Glutamatergic neuron (in vitro differentiated cells): ENCODE measurements around the gene PEAK1. TPM values are rescaled to one million over a fixed set of nuclear protein-coding genes. Genes with fewer than 3 reads are reported as not detected.

Experiments used
- DNase-seq: peaks from one replicate; pipeline ENCODE4 v3.0.0; 2022
- H3K27ac Mint-ChIP-seq: one replicate; pipeline ENCODE4 v1.8.0; 2020; ENCODE audit warnings: mild to moderate bottlenecking, mixed read lengths, inconsistent platforms; ENCODE audit not compliant: unreplicated experiment
- H3K27me3 Mint-ChIP-seq: one replicate; pipeline ENCODE4 v1.8.0; 2020; ENCODE audit warnings: mild to moderate bottlenecking, moderate library complexity, mixed read lengths, inconsistent platforms; ENCODE audit not compliant: unreplicated experiment
- H3K36me3 Mint-ChIP-seq: one replicate; pipeline ENCODE4 v1.8.0; 2020; ENCODE audit warnings: mild to moderate bottlenecking, mixed read lengths, inconsistent platforms; ENCODE audit not compliant: unreplicated experiment
- H3K4me1 Mint-ChIP-seq: one replicate; pipeline ENCODE4 v1.8.0; 2020; ENCODE audit warnings: mild to moderate bottlenecking, low read depth, mixed read lengths, inconsistent platforms; ENCODE audit not compliant: unreplicated experiment
- H3K4me3 Mint-ChIP-seq: one replicate; pipeline ENCODE4 v1.8.0; 2020; ENCODE audit warnings: mild to moderate bottlenecking, mixed read lengths, inconsistent platforms; ENCODE audit not compliant: unreplicated experiment
- H3K9me3 Mint-ChIP-seq: one replicate; pipeline ENCODE4 v1.8.0; 2020; ENCODE audit warnings: mild to moderate bottlenecking, moderate library complexity, mixed read lengths, inconsistent platforms; ENCODE audit not compliant: unreplicated experiment
- CTCF ChIP-seq: fragments of 200-600 bp; sonication (generic); IDR thresholded peaks from one replicate; pipeline ENCODE4 v1.5.0; 2021; ENCODE audit not compliant: partially characterized antibody, unreplicated experiment
- long read RNA-seq: library from polyadenylated mRNA; unstranded; transcript quantifications from one replicate; pipeline ENCODE4 v2.0.0, GENCODE V29; 2020; ENCODE audit not compliant: unreplicated experiment
- total RNA-seq: library from RNA; stranded (reverse); fragmentation: NEBNext Ultra II Directional; extraction: Animal tissue kit (Norgen Biotek cat#: 25700); gene quantifications from one replicate; pipeline ENCODE4 v1.2.1, GENCODE V29; 2021; ENCODE audit not compliant: unreplicated experiment

The PEAK1 gene, protein sequence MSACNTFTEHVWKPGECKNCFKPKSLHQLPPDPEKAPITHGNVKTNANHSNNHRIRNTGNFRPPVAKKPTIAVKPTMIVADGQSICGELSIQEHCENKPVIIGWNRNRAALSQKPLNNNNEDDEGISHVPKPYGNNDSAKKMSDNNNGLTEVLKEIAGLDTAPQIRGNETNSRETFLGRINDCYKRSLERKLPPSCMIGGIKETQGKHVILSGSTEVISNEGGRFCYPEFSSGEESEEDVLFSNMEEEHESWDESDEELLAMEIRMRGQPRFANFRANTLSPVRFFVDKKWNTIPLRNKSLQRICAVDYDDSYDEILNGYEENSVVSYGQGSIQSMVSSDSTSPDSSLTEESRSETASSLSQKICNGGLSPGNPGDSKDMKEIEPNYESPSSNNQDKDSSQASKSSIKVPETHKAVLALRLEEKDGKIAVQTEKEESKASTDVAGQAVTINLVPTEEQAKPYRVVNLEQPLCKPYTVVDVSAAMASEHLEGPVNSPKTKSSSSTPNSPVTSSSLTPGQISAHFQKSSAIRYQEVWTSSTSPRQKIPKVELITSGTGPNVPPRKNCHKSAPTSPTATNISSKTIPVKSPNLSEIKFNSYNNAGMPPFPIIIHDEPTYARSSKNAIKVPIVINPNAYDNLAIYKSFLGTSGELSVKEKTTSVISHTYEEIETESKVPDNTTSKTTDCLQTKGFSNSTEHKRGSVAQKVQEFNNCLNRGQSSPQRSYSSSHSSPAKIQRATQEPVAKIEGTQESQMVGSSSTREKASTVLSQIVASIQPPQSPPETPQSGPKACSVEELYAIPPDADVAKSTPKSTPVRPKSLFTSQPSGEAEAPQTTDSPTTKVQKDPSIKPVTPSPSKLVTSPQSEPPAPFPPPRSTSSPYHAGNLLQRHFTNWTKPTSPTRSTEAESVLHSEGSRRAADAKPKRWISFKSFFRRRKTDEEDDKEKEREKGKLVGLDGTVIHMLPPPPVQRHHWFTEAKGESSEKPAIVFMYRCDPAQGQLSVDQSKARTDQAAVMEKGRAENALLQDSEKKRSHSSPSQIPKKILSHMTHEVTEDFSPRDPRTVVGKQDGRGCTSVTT (N-terminal part only)
- 110 TPM for total RNA-seq
- long read RNA-seq, partial matches to known transcripts: 2 of 2 reads
- long read RNA-seq, other reads (novel, unspliced or antisense): 0 of 2 reads

DNA sequence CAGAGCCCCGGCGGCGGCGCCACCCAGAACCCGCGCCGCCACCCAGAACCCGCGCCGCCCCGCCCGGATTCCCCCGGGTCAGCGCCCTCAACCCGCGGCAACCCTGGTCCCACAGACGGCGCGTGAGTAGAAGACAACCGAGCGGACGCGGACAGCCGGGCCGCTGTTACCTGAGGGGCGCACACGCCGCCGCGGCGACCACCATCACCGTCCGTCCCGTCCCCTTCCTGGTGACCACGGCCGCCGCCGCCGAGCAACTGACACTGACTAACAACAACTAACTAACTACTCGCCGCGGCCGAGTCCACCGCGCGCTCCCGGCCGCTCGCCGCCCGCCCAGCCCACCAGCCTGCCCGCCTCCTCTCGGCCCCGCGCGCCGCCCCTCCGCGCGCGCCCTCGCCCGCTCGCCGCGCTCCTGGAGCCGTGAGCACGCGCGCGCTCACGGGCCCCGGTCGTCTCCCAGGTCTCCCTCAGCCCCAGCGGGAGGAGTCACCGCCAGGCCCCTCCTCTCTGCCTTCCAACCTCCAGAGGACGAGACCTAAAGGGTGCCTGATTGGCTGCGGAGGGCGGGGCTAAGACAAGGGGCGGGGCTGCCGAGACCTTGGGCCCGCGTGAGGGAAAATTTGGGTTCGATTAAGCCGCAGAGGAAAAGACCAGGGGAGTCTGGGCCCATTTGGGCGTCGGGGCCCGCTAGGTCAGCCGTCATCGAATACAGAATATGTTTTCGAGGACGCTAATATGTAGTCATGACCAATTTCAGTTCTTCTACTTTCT is at the start of gene PEAK1:
TSS of gene PEAK1 (minus strand) at position 269 of the 774 bp plus-strand sequence. CDS start 238,178 bp downstream, outside the sequence.
- peaks cover 10% of the 10 kb centered on the region for H3K9me3 Mint-ChIP-seq
- TF ChIP-seq CTCF: no peak
- peaks cover 5% of the 10 kb centered on the region for H3K36me3 Mint-ChIP-seq
- H3K27me3 Mint-ChIP-seq: peaks cover 5% of the 10 kb centered on the region
- H3K27ac Mint-ChIP-seq: peak within 1 kb of the TSS; percentile 98
- peaks cover 27% of the 10 kb centered on the region for H3K4me1 Mint-ChIP-seq
- DNase-seq: peak; percentile 100
- H3K4me3 Mint-ChIP-seq: peak within 1 kb of the TSS; percentile 99

DNA sequence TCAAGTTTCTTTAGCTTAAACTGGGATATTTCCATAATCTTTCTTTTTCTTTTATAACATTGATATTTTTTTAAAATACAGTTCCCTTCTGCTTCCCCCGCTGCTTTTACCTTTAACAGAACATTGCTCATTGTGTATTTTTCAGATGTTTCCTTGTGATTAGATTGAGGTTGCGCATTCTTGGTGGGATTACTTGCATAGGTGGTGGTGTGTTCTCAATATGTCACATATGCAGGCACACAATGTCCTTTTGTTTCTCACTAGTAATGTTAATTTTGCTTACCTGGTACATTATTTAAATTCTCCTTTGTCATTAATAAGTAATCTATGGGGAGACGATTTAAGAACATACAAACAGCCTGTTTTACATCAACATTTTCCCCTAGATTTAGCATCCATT is 49.0 kb upstream of the PEAK1 start:
- Mint-ChIP-seq H3K9me3 (no peaks in the 10 kb centered on the region), H3K27ac (peak overlapping the region; percentile 95), H3K4me3 (no peak overlapping the region), H3K27me3 (peaks cover 4% of the 10 kb centered on the region), H3K4me1 (peaks cover 46% of the 10 kb centered on the region), H3K36me3 (no peaks in the 10 kb centered on the region)
- no peak for DNase-seq
- no peak for TF ChIP-seq CTCF

- H3K4me3 Mint-ChIP-seq: no peak overlapping the region
- H3K27ac Mint-ChIP-seq: peak overlapping the region; percentile 6
Observed at GRCh38 chr15:77466521-77466920, 46.6 kb upstream of the PEAK1 start.

More at GRCh38 chr15:77466521-77466920, 46.6 kb upstream of the PEAK1 start:
- H3K4me1 Mint-ChIP-seq: peaks cover 35% of the 10 kb centered on the region
- no peaks in the 10 kb centered on the region for H3K36me3 Mint-ChIP-seq
- no peak for TF ChIP-seq CTCF
- DNase-seq: no peak
- no peaks in the 10 kb centered on the region for H3K9me3 Mint-ChIP-seq
- H3K27me3 Mint-ChIP-seq: peaks cover 4% of the 10 kb centered on the region
